Aorta (tissue), 5 donors: Measurements from ENCODE around the gene IFNGR2. TPM values are rescaled to one million over a fixed set of nuclear protein-coding genes. Genes with fewer than 3 reads are reported as not detected.

ENCODE experiments used
- ATAC-seq: fragments of 200-7000 bp; cut with Tn5 transposase; one replicate; pipeline ENCODE4 v1.9.1; 2022; ENCODE audit warnings: moderate library complexity; ENCODE audit not compliant: low FRiP score
- DNase-seq, 2 donors: peaks; one replicate each; pipeline ENCODE4 v3.0.0-alpha.2; 2020
- H3K27ac ChIP-seq, 2 donors: one replicate each; pipeline ENCODE4 v1.5.1; 2013; ENCODE audit warnings: low read length in 2 of 2, mild to moderate bottlenecking in 2 of 2, moderate library complexity in 2 of 2, control low read depth in 1 of 2, inconsistent platforms in 1 of 2, low read depth in 1 of 2
- H3K27me3 ChIP-seq, 2 donors: one replicate each; pipeline ENCODE4 v1.6.1; 2013; ENCODE audit warnings: control low read depth in 1 of 2, low read length in 1 of 2, mild to moderate bottlenecking in 1 of 2, moderate library complexity in 1 of 2; ENCODE audit not compliant: insufficient read depth in 2 of 2, control insufficient read depth in 1 of 2
- H3K36me3 ChIP-seq, 2 donors: one replicate each; pipeline ENCODE4 v1.6.1; 2013; ENCODE audit warnings: control low read depth in 1 of 2, low read length in 1 of 2, mild to moderate bottlenecking in 1 of 2; ENCODE audit not compliant: insufficient read depth in 2 of 2, control insufficient read depth in 1 of 2
- H3K4me1 ChIP-seq, 2 donors: one replicate each; pipeline ENCODE4 v1.6.1; 2013; ENCODE audit warnings: low read length in 2 of 2, control low read depth in 1 of 2, mild to moderate bottlenecking in 1 of 2, moderate library complexity in 1 of 2; ENCODE audit not compliant: insufficient read depth in 2 of 2, control insufficient read depth in 1 of 2
- H3K4me3 ChIP-seq, 2 donors: one replicate each; pipeline ENCODE4 v1.5.1; 2013; ENCODE audit warnings: low read length in 2 of 2, control low read depth in 1 of 2, mild to moderate bottlenecking in 1 of 2
- H3K9me3 ChIP-seq: one replicate; pipeline ENCODE4 v1.6.1; 2013; ENCODE audit warnings: mild to moderate bottlenecking, low read length; ENCODE audit not compliant: control insufficient read depth
- WGBS, 2 donors: extraction: QIAGEN DNeasy Blood & Tissue Kit; methylation state at CpG; one replicate each; pipeline ENCODE4 v1.1.7; 2013; 5-methylcytosine and 5-hydroxymethylcytosine counted together
- intact Hi-C, 2 donors: fragments of 100-400 bp; cut with DNase I; formaldehyde crosslinking; loops; one replicate each; pipeline versions ENCODE4 v1.14.2 to v1.15.0; 2022
- polyA plus RNA-seq, 2 donors: library from polyadenylated mRNA; stranded (reverse); fragments of 200-250 nt; gene quantifications; one replicate each; pipeline ENCODE4 v1.2.3, GENCODE V29; 2013
- total RNA-seq, 2 donors: library from RNA; stranded (reverse); fragmentation: NEBNext Ultra II Directional; extraction: Animal tissue kit (Norgen Biotek cat#: 25700); gene quantifications; one replicate each; pipeline ENCODE4 v1.2.1, GENCODE V29; 2021
- donor health status: healthy with polysubstance abuse.
- donor health status: Bipolar disorder and iron deficiency.
- donor health status: DM: no; HTN: no; CAD: no.
- donor health status: DM: no; HTN: no; CAD: no.
- donor health status: DM: yes; HTN: yes; CAD: no.

IFNGR2 gene
- total and polyA plus RNA-seq, 4 donors: 54.1 to 81.1 (median 62.7) TPM

GRCh38 chr21:33418691-33419090 lies 15.5 kb downstream of the IFNGR2 start:
- H3K36me3 ChIP-seq: peaks cover 4% of the 10 kb centered on the region in 2 donors
- intact Hi-C loops: no loop called here
- ATAC-seq (peak; percentile 81), DNase-seq (peak; percentile 81 to 84)
- H3K27ac ChIP-seq: no peak overlapping the region
- no peaks in the 10 kb centered on the region for H3K4me1 ChIP-seq
- no peaks in the 10 kb centered on the region for H3K27me3 ChIP-seq
- no peaks in the 10 kb centered on the region for H3K9me3 ChIP-seq
- WGBS, 2 donors: 15 to 21% methylated on average over 2 of the region's 2 CpGs
- H3K4me3 ChIP-seq: no peak overlapping the region

- peak; percentile 78 for ATAC-seq
- H3K4me1 ChIP-seq: no peaks in the 10 kb centered on the region
- 78% methylated on average over 12 of the region's 12 CpGs for WGBS, 2 donors
Observed at GRCh38 chr21:33419538-33420123, 16.4 kb downstream of the IFNGR2 start.

GRCh38 chr21:33421713-33422393 lies 18.6 kb downstream of the IFNGR2 start:
- Histone ChIP-seq H3K9me3 (no peaks in the 10 kb centered on the region), H3K4me1 (no peaks in the 10 kb centered on the region), H3K4me3 (no peak overlapping the region), H3K27me3 (no peaks in the 10 kb centered on the region), H3K36me3 (peaks cover 4 to 11% of the 10 kb centered on the region in 2 donors), H3K27ac (no peak overlapping the region)
- WGBS, 2 donors: 96 to 97% methylated on average over 5 of the region's 5 CpGs
- no peak for ATAC-seq
- DNase-seq: no peak
- intact Hi-C loops: no loop called here

More at GRCh38 chr21:33419538-33420123, 16.4 kb downstream of the IFNGR2 start:
- intact Hi-C loops: no loop called here
- Histone ChIP-seq H3K36me3 (peaks cover 4 to 6% of the 10 kb centered on the region in 2 donors), H3K9me3 (no peaks in the 10 kb centered on the region), H3K4me3 (no peak overlapping the region), H3K27ac (no peak overlapping the region), H3K27me3 (no peaks in the 10 kb centered on the region)
- DNase-seq: peak in 1 of 2 donors; percentile 74

GRCh38 chr21:33424214-33424613 lies 21.0 kb downstream of the IFNGR2 start:
- ATAC-seq (no peak), DNase-seq (peak in 1 of 2 donors; percentile 53)
- Histone ChIP-seq H3K9me3 (no peaks in the 10 kb centered on the region), H3K4me1 (no peaks in the 10 kb centered on the region), H3K4me3 (no peak overlapping the region), H3K27ac (no peak overlapping the region), H3K27me3 (no peaks in the 10 kb centered on the region), H3K36me3 (peaks cover 4 to 11% of the 10 kb centered on the region in 2 donors)
- intact Hi-C loops: no loop called here
- whole genome bisulfite sequencing, 2 donors: 89 to 92% methylated on average over 9 of the region's 9 CpGs

GRCh38 chr21:33425825-33426224 lies 22.6 kb downstream of the IFNGR2 start:
- intact Hi-C loops: no loop called here
- DNase-seq: no peak
- Histone ChIP-seq H3K36me3 (peaks cover 4 to 11% of the 10 kb centered on the region in 2 donors), H3K9me3 (no peaks in the 10 kb centered on the region), H3K27me3 (no peaks in the 10 kb centered on the region), H3K4me3 (no peak overlapping the region), H3K27ac (no peak overlapping the region), H3K4me1 (no peaks in the 10 kb centered on the region)
- WGBS, 2 donors: 90 to 93% methylated on average over 3 of the region's 3 CpGs
- ATAC-seq: no peak

GRCh38 chr21:33427051-33427450 lies 23.8 kb downstream of the IFNGR2 start:
- peak overlapping the region in 1 of 2 donors; percentile 23 for H3K27ac ChIP-seq

GRCh38 chr21:33428669-33429068 lies 25.5 kb downstream of the IFNGR2 start:
- Histone ChIP-seq H3K36me3 (peaks cover 0 to 10% of the 10 kb centered on the region in 2 donors), H3K27ac (no peak overlapping the region), H3K4me3 (no peak overlapping the region), H3K9me3 (no peaks in the 10 kb centered on the region), H3K27me3 (no peaks in the 10 kb centered on the region), H3K4me1 (no peaks in the 10 kb centered on the region)
- ATAC-seq (peak; percentile 56), DNase-seq (peak; percentile 65 to 79)
- intact Hi-C loops: no loop called here
- WGBS, 2 donors: 50 to 53% methylated on average over 8 of the region's 8 CpGs

More at GRCh38 chr21:33427051-33427450, 23.8 kb downstream of the IFNGR2 start:
- intact Hi-C loops: no loop called here
- ATAC-seq: no peak
- Histone ChIP-seq H3K4me1 (no peaks in the 10 kb centered on the region), H3K9me3 (no peaks in the 10 kb centered on the region), H3K4me3 (no peak overlapping the region), H3K36me3 (peaks cover 0 to 7% of the 10 kb centered on the region in 2 donors), H3K27me3 (no peaks in the 10 kb centered on the region)
- 81 to 87% methylated on average over 7 of the region's 7 CpGs for WGBS, 2 donors
- no peak for DNase-seq

GRCh38 chr21:33430858-33431257 lies 27.6 kb downstream of the IFNGR2 start:
- no peaks in the 10 kb centered on the region for H3K4me1 ChIP-seq
- WGBS, 2 donors: 78 to 99% methylated on average over 3 of the region's 3 CpGs

GRCh38 chr21:33432496-33432895 lies 29.3 kb downstream of the IFNGR2 start:
- Histone ChIP-seq H3K4me1 (no peaks in the 10 kb centered on the region), H3K9me3 (no peaks in the 10 kb centered on the region), H3K4me3 (no peak overlapping the region), H3K27ac (no peak overlapping the region), H3K36me3 (peaks cover 3 to 7% of the 10 kb centered on the region in 2 donors), H3K27me3 (no peaks in the 10 kb centered on the region)
- ATAC-seq (no peak), DNase-seq (no peak)
- WGBS, 2 donors: 82 to 90% methylated on average over 6 of the region's 6 CpGs
- intact Hi-C loops: no loop called here

More at GRCh38 chr21:33430858-33431257, 27.6 kb downstream of the IFNGR2 start:
- DNase-seq (no peak), ATAC-seq (no peak)
- Histone ChIP-seq H3K4me3 (no peak overlapping the region), H3K27ac (no peak overlapping the region), H3K9me3 (no peaks in the 10 kb centered on the region), H3K27me3 (no peaks in the 10 kb centered on the region), H3K36me3 (peaks cover 3% of the 10 kb centered on the region in 2 donors)
- intact Hi-C loops: no loop called here
